Adrenal gland (tissue), 12 donors: Measurements from ENCODE around the gene SLC39A5. TPM values are rescaled to one million over a fixed set of nuclear protein-coding genes. Genes with fewer than 3 reads are reported as not detected.

ENCODE experiments used
- DNase-seq, 7 donors: peaks; one replicate each; pipeline ENCODE4 v3.0.0-alpha.2; 2019 to 2020
- H3K27ac ChIP-seq, 5 donors: fragments of 200-600 bp; sonication (generic) in 4 of 5; 1 replicate in 3 of 5; 2 replicates in 2 of 5; pipeline versions ENCODE4 v1.5.1 to v1.8.0; 2016 to 2020; ENCODE audit warnings: mild to moderate bottlenecking in 1 of 5
- H3K27me3 ChIP-seq: fragments of 200-600 bp; 2 replicates; pipeline ENCODE4 v1.8.0; 2021
- H3K36me3 ChIP-seq, 2 donors: fragments of 200-600 bp; replicated peaks in 1 of 2; 1 replicate in 1 of 2; 2 replicates in 1 of 2; pipeline versions ENCODE4 v1.5.1 to v1.8.0; 2018 to 2022
- H3K4me1 ChIP-seq, 2 donors: fragments of 200-600 bp; replicated peaks in 1 of 2; 1 replicate in 1 of 2; 2 replicates in 1 of 2; pipeline versions ENCODE4 v1.5.1 to v1.8.0; 2018 to 2021
- H3K4me3 ChIP-seq, 4 donors: fragments of 200-600 bp; sonication (generic) in 3 of 4; one replicate each; pipeline ENCODE4 v1.5.1; 2016 to 2018
- H3K9me3 ChIP-seq, 3 donors: fragments of 200-600 bp; sonication (generic) in 1 of 3; replicated peaks in 1 of 3; 1 replicate in 2 of 3; 2 replicates in 1 of 3; pipeline versions ENCODE4 v1.5.1 to v1.8.0; 2016 to 2021
- POLR2A ChIP-seq, 2 donors: fragments of 450-650 bp; IDR thresholded peaks; one replicate each; pipeline ENCODE4 v1.6.1; 2017; ENCODE audit warnings: antibody characterized with exemption in 2 of 2, mild to moderate bottlenecking in 2 of 2, moderate library complexity in 1 of 2
- WGBS, 4 donors: extraction: QIAGEN DNeasy Blood & Tissue Kit in 2 of 4; methylation state at CpG; one replicate each; pipeline versions ENCODE4 v1.1.5 to v1.1.7; 2013 to 2017; 5-methylcytosine and 5-hydroxymethylcytosine counted together
- intact Hi-C, 2 donors: fragments of 100-400 bp; cut with DNase I; formaldehyde crosslinking; loops; one replicate each; pipeline versions ENCODE4 v1.14.1 to v1.15.0; 2022 to 2023
- polyA plus RNA-seq, 3 donors: library from polyadenylated mRNA; stranded (reverse); fragments of 200-250 nt in 2 of 3; fragments of 350-450 nt in 1 of 3; fragmentation: Illumina TruSeq in 1 of 3; extraction: RNeasy Lipid Tissue Mini Kit (QIAGEN cat#74804) in 1 of 3; gene quantifications; one replicate each; pipeline ENCODE4 v1.2.3, GENCODE V29; 2013 to 2014
- total RNA-seq, 9 donors: library from RNA; depleted of rRNA in 4 of 9; stranded (reverse); fragments of >200 nt in 4 of 9; fragments of 120-200 nt in 1 of 9; fragmentation: NEBNext Ultra II Directional in 1 of 9; extraction: Animal tissue kit (Norgen Biotek cat#: 25700) in 1 of 9; gene quantifications; one replicate each; pipeline versions ENCODE4 v1.1.0 to v1.2.4, GENCODE V29; 2013 to 2023
- TF ChIP-seq, protein P1 (sequence below), 6 experiments: fragments of 450-650 bp in 4 of 6; fragments of 200-600 bp in 2 of 6; sonication (generic) in 1 of 6; IDR thresholded peaks; 1 replicate in 5 of 6; 2 replicates in 1 of 6; pipeline versions ENCODE4 v1.5.1 to v1.8.0; 2016 to 2021; ENCODE audit warnings: antibody characterized with exemption in 6 of 6, mild to moderate bottlenecking in 2 of 6, moderate library complexity in 1 of 6
- donor health status: healthy with polysubstance abuse.
- donor health status: Bipolar disorder and iron deficiency.
- donor health status: DM: yes; HTN: yes; CAD: no.
- donor health status: DM: no; HTN: no; CAD: no.
- donor health status: DM: no; HTN: no; CAD: no.
- donor health status: DM: yes; HTN: yes; CAD: no.

The SLC39A5 gene
- total and polyA plus RNA-seq, 12 donors = 0.50 to 2.0 (median 0.65) TPM; not detected in 7

DNA sequence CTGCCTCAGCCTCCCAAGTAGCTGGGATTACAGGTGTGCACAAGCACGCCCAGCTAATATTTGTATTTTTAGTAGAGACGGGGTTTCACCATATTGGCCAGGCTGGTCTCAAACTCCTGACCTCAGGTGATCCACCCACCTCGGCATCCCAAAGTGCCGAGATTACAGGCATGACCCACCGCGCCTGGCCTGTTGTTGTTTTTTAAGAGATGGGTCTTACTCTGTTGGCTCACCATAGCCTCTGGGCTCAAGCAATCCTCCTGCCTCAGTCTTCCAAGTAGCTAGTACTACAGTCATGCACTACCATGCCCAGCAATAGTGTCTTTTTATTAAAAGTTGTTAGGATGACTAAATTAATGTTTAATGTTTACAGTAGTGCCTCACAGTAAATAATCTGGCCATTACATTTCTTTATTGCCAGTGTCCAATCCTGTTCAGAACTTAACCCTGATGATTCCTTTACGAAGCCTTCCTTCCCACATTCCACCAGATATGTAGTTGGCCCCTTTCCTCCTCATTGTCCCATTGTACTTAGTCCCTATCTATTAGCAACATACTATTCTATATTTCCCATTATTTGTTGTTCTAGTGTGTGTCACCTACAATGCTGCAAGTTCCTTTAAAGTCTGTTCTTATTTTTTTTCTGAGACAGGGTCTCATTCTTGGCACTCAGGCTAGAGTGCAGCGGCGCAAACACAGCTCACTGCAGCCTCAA, 31.8 kb upstream of the SLC39A5 start:
- Histone ChIP-seq H3K4me1 (peaks cover 0 to 6% of the 10 kb centered on the region in 2 donors), H3K27me3 (no peaks in the 10 kb centered on the region), H3K9me3 (no peaks in the 10 kb centered on the region), H3K4me3 (no peak overlapping the region), H3K27ac (no peak overlapping the region), H3K36me3 (no peaks in the 10 kb centered on the region)
- intact Hi-C loops = no loop called here
- no peak for TF ChIP-seq POLR2A (IDR thresholded peaks at IDR 0.05)
- TF ChIP-seq, protein P1, sequence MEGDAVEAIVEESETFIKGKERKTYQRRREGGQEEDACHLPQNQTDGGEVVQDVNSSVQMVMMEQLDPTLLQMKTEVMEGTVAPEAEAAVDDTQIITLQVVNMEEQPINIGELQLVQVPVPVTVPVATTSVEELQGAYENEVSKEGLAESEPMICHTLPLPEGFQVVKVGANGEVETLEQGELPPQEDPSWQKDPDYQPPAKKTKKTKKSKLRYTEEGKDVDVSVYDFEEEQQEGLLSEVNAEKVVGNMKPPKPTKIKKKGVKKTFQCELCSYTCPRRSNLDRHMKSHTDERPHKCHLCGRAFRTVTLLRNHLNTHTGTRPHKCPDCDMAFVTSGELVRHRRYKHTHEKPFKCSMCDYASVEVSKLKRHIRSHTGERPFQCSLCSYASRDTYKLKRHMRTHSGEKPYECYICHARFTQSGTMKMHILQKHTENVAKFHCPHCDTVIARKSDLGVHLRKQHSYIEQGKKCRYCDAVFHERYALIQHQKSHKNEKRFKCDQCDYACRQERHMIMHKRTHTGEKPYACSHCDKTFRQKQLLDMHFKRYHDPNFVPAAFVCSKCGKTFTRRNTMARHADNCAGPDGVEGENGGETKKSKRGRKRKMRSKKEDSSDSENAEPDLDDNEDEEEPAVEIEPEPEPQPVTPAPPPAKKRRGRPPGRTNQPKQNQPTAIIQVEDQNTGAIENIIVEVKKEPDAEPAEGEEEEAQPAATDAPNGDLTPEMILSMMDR (IDR thresholded peaks at IDR 0.05) = no peak
- no peak for DNase-seq
- whole genome bisulfite sequencing, 4 donors = 81 to 92% (median 85%) methylated on average over 9 of the region's 9 CpGs

DNA sequence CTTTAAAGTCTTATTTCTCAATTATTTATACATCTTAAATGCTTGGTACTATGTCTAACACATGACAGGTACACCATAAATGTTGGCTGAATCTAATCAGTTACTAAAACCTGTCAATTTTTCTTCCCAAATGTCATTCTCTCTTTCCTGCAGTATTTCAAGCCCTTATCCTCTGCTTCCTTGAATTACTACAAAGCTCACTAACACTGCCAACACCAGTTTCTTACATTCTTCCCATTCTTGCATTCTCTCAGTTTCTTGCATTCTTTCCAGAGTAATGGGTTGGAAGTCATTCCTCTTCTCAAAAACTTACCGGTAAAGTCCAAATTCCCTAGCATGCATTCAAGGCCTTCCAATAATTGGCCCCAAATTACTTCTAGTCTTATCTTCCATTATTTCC, 31.0 kb upstream of the SLC39A5 start:
- TF ChIP-seq POLR2A (IDR thresholded peaks at IDR 0.05) = no peak
- TF ChIP-seq, protein P1 (IDR thresholded peaks at IDR 0.05) = no peak
- intact Hi-C loops = no loop called here
- no peaks in the 10 kb centered on the region for H3K36me3 ChIP-seq
- no peak overlapping the region for H3K4me3 ChIP-seq
- H3K27me3 ChIP-seq = no peaks in the 10 kb centered on the region
- H3K4me1 ChIP-seq = peaks cover 0 to 6% of the 10 kb centered on the region in 2 donors
- no peak for DNase-seq
- no peak overlapping the region for H3K27ac ChIP-seq
- H3K9me3 ChIP-seq = no peaks in the 10 kb centered on the region
- WGBS, 4 donors = 17 to 58% (median 45%) methylated on average over 1 of the region's 1 CpG

DNA sequence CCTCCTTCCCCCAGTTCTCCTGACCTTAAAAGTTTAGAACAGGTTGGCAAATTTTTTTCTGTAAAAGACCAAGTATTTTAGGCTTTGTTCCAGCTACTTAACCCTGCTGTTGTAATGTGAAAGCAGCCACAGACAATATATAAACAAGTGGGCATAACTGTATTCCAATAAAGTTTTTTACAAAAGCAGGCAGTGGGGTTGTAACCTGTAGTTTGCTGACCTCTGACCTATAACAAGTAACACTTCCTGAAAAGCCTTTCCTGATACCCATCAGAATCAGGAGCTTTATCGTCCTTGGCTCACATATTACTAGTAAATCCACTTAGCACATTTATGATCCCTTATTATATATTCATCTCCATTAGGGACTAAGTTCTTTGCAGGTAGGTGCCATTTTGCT, 27.5 kb upstream of the SLC39A5 start:
- intact Hi-C loops = no loop called here
- no peaks in the 10 kb centered on the region for H3K9me3 ChIP-seq
- no peak overlapping the region for H3K4me3 ChIP-seq
- peak overlapping the region in 1 of 5 donors; percentile 3 for H3K27ac ChIP-seq
- no peak for TF ChIP-seq POLR2A (IDR thresholded peaks at IDR 0.05)
- TF ChIP-seq, protein P1 (IDR thresholded peaks at IDR 0.05) = no peak
- no peak for DNase-seq
- H3K36me3 ChIP-seq = peaks cover 0 to 27% of the 10 kb centered on the region in 2 donors
- WGBS, 4 donors = 7 to 35% (median 30%) methylated on average over 1 of the region's 1 CpG
- H3K27me3 ChIP-seq = no peaks in the 10 kb centered on the region
- peaks cover 0 to 6% of the 10 kb centered on the region in 2 donors for H3K4me1 ChIP-seq

DNA sequence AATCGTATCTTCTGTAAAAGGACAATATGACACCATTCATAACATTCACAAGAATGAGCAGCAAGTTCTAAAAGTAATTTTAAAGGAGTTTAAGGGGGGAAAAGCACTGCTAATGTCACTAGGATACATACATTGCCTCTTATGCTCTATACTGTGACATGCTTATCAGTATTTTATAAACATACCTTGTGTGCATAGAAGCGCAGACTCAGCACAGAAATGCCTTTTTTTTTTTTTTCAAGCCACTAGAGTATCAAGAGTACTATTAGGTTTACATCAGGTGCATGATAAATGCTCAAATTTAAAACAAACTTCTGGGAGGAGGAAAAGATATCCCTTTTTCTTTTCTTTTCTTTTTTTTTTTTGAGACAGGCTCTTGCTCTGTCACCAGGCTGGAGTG, 27.0 kb upstream of the SLC39A5 start:
- DNase-seq = no peak
- peaks cover 0 to 31% of the 10 kb centered on the region in 2 donors for H3K36me3 ChIP-seq
- H3K27ac ChIP-seq = no peak overlapping the region
- no peak overlapping the region for H3K4me3 ChIP-seq
- no peaks in the 10 kb centered on the region for H3K27me3 ChIP-seq
- no peak for TF ChIP-seq POLR2A (IDR thresholded peaks at IDR 0.05)
- intact Hi-C loops = no loop called here
- WGBS, 4 donors = 50 to 74% (median 62%) methylated on average over 2 of the region's 2 CpGs
- peaks cover 0 to 6% of the 10 kb centered on the region in 2 donors for H3K4me1 ChIP-seq
- H3K9me3 ChIP-seq = no peaks in the 10 kb centered on the region

DNA sequence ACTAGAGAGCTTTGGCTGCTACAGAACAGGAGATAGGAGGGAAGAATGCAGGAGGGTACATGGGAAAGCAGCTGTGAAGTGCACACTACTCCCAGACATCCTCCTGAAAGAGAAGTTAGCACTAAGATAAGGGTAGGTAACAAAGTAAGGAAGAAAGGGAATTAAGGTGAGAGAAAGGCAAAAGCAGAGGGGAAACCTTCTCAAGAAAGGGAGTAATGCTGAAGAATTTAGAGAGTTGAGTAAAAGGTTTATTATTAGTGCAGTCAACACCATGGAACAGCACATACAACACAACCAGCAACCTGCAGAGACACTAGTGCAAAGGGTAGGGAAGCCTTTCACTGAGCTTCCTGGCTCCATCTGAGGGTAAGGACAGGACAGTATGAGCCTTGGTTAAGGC, 25.6 kb upstream of the SLC39A5 start:
- no peaks in the 10 kb centered on the region for H3K9me3 ChIP-seq
- H3K36me3 ChIP-seq = peaks cover 0 to 43% of the 10 kb centered on the region in 2 donors
- intact Hi-C loops = no loop called here
- peaks cover 0 to 6% of the 10 kb centered on the region in 2 donors for H3K4me1 ChIP-seq
- no peak overlapping the region for H3K4me3 ChIP-seq
- no peak for DNase-seq
- H3K27me3 ChIP-seq = no peaks in the 10 kb centered on the region
- TF ChIP-seq, protein P1 (IDR thresholded peaks at IDR 0.05) = no peak
- no peak for TF ChIP-seq POLR2A (IDR thresholded peaks at IDR 0.05)
- no peak overlapping the region for H3K27ac ChIP-seq
